Esophagus (tissue), 2 donors: ENCODE data around the gene CEACAM20. TPM values are rescaled to one million over a fixed set of nuclear protein-coding genes. Genes with fewer than 3 reads are reported as not detected.

Experiments used
- H3K27ac ChIP-seq, 2 donors: one replicate each; pipeline ENCODE4 v1.5.1; 2013; ENCODE audit warnings: low read depth in 2 of 2, mild to moderate bottlenecking in 2 of 2, inconsistent platforms in 1 of 2, low read length in 1 of 2, moderate library complexity in 1 of 2
- H3K27me3 ChIP-seq, 2 donors: one replicate each; pipeline ENCODE4 v1.6.1; 2013; ENCODE audit warnings: low read length in 2 of 2, control low read depth in 1 of 2, mild to moderate bottlenecking in 1 of 2; ENCODE audit not compliant: insufficient read depth in 2 of 2, control insufficient read depth in 1 of 2
- H3K36me3 ChIP-seq, 2 donors: one replicate each; pipeline ENCODE4 v1.6.1; 2013; ENCODE audit warnings: low read length in 1 of 2; ENCODE audit not compliant: control insufficient read depth in 2 of 2, insufficient read depth in 2 of 2
- H3K4me1 ChIP-seq, 2 donors: one replicate each; pipeline ENCODE4 v1.6.1; 2013; ENCODE audit warnings: low read length in 1 of 2; ENCODE audit not compliant: control insufficient read depth in 2 of 2, insufficient read depth in 2 of 2
- H3K4me3 ChIP-seq, 2 donors: one replicate each; pipeline ENCODE4 v1.5.1; 2013; ENCODE audit warnings: low read length in 2 of 2, mild to moderate bottlenecking in 2 of 2, low read depth in 1 of 2, moderate library complexity in 1 of 2
- H3K9me3 ChIP-seq, 2 donors: one replicate each; pipeline ENCODE4 v1.6.1; 2013; ENCODE audit warnings: mild to moderate bottlenecking in 2 of 2, low read depth in 1 of 2, low read length in 1 of 2, moderate library complexity in 1 of 2; ENCODE audit not compliant: control insufficient read depth in 2 of 2, insufficient read depth in 1 of 2
- WGBS, 2 donors: extraction: QIAGEN DNeasy Blood & Tissue Kit; methylation state at CpG; one replicate each; pipeline ENCODE4 v1.1.7; 2013; 5-methylcytosine and 5-hydroxymethylcytosine counted together
- polyA plus RNA-seq, 2 donors: library from polyadenylated mRNA; stranded (reverse); fragments of 200-250 nt; gene quantifications; one replicate each; pipeline ENCODE4 v1.2.3, GENCODE V29; 2013
- donor health status: healthy with polysubstance abuse.
- donor health status: Bipolar disorder and iron deficiency.

The CEACAM20 gene
- not detected for polyA plus RNA-seq

DNA sequence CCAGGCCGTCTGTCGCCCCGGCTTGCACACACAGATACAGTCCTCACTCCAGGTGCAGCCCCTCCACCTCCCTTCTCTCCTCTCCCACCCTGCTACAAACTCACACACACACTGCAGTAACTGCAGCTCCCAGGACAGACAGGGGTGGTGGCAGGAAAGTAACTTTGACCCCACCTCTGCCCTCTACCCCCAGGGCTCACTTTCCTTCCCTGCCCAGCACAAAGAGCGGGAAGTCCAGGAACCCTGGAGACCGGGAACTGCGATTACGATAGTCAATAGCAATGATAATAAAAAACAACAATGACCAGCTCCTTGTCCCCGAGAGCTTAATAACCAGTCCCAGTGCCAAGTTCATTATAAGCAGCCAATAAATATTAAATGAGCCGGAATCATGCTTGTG lies at the start of gene CEACAM20:
CEACAM20 (minus strand) TSS at position 140 of the 400 bp plus-strand sequence. CDS start 166 bp downstream, outside the sequence.
- H3K27me3 ChIP-seq, result no peaks in the 10 kb centered on the region
- H3K9me3 ChIP-seq, result peaks cover 0 to 2% of the 10 kb centered on the region in 2 donors
- 56 to 71% methylated on average over 9 of the region's 9 CpGs for WGBS, 2 donors
- H3K4me1 ChIP-seq, result no peaks in the 10 kb centered on the region
- no peak within 1 kb of the TSS for H3K4me3 ChIP-seq
- no peaks in the 10 kb centered on the region for H3K36me3 ChIP-seq
- H3K27ac ChIP-seq, result no peak within 1 kb of the TSS

- H3K4me1 ChIP-seq, result no peaks in the 10 kb centered on the region
- H3K36me3 ChIP-seq, result no peaks in the 10 kb centered on the region
- H3K4me3 ChIP-seq, result no peak overlapping the region
- WGBS, 2 donors, result 53 to 54% methylated on average over 1 of the region's 1 CpG
- no peaks in the 10 kb centered on the region for H3K27me3 ChIP-seq
- peaks cover 0 to 2% of the 10 kb centered on the region in 2 donors for H3K9me3 ChIP-seq
- no peak overlapping the region for H3K27ac ChIP-seq
Observed at GRCh38 chr19:44577566-44577874, 48.0 kb upstream of the CEACAM20 start.

DNA sequence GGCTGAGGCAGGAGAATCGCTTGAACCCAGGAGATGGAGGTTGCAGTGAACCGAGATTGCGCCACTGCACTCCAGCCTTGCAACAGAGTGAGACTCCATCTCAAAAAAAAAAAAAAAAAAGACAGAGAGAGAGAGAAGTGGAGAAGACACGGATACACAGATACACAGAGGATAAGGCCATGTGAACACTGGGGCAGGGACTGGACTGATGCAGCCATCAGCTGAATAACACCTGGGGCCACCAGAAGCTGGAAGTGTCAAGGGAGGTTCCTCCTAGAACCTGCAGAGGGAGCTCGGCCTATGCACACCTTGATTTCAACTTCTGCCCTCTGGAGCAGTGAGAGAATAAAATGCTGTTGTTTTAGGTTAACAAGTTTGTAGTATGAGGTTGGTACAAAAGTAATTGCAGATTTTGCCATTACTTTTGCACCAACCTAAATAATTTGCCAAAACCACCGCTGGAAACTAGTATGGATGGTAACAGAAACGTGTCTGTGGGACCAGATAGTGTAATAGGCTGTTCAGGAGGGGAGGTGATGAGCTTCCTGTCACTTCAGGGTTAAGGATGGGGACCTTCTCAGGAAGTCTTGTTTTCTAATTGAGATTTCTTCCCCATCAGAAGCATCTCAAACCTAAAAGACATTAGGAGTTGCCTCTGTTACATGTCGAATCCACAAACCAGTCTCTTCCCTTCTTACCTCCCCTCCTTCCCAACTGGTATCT lies 47.5 kb upstream of the CEACAM20 start:
- Histone ChIP-seq H3K27me3 (no peaks in the 10 kb centered on the region), H3K9me3 (peaks cover 0 to 2% of the 10 kb centered on the region in 2 donors), H3K4me1 (no peaks in the 10 kb centered on the region), H3K36me3 (no peaks in the 10 kb centered on the region), H3K4me3 (no peak overlapping the region), H3K27ac (no peak overlapping the region)
- WGBS, 2 donors, result 61 to 63% methylated on average over 8 of the region's 8 CpGs

DNA sequence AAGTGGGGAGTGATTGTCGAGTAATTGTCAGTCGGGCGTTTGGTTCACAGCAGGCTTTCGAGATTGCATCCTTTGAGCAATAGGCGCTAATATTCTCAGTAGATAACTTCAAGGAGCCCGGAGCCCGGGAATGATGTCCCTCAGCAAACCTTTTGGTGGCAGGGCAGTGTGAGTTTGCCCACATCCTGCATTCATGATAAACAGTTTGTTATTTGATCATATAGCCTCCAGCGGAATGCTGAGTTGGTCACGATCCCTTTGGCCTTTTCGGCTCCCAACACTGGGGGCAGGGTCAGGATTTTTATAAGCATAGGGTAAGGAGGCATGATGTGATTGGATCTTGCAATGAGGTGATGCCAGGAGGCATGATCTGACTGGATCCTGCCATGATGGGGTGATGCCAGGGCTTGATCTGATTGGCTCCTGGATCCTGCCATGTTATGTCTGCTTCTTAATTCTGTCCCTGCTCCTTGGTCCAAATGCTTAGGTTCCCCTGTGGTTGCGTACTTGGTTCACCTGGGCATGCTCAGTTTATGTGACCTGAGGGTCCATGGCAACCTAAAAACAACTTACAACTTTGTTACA lies 45.7 kb upstream of the CEACAM20 start:
- no peaks in the 10 kb centered on the region for H3K27me3 ChIP-seq
- 79 to 85% methylated on average over 11 of the region's 11 CpGs for WGBS, 2 donors

DNA sequence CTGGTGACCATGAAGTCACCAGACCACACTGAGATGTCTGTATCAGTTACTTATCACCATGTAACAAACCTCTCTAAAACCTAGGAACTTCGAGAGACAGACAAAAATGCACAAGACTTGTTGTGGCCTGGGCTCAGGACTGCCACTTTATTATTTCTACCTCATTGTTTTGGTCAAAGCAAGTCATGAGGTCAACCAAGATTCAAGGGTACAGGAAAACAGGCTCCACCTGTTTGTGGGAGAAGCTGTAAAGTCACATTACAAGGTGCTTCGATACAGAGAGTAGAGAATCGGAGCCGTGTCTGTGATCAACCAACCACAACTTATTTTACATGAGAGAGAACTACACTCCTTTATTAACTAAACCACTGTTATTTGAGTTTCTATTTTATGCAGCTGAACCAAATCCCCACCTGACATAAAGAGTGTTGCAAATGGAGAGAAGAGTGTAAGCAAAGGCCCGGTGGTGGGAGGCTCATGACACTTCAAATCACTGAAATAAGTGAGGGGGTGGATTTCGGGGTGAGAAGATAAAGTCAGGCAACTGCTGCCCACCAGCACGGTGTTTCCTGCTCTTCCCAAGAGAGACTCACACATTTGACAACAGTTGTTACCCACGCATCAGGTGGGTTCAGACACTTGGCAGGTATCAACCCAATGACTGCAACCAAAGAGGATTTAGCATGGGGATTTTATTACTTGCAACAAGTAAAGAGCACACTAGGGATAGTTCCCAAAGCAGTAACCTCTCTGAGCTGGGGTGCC lies 44.9 kb upstream of the CEACAM20 start:
- H3K36me3 ChIP-seq, result no peaks in the 10 kb centered on the region
- H3K4me3 ChIP-seq, result no peak overlapping the region
- no peaks in the 10 kb centered on the region for H3K9me3 ChIP-seq
- H3K4me1 ChIP-seq, result no peaks in the 10 kb centered on the region
- WGBS, 2 donors, result 73 to 80% methylated on average over 8 of the region's 8 CpGs
- no peak overlapping the region for H3K27ac ChIP-seq
- no peaks in the 10 kb centered on the region for H3K27me3 ChIP-seq

More for the DNA sequence above, 45.7 kb upstream of the CEACAM20 start:
- H3K4me1 ChIP-seq, result no peaks in the 10 kb centered on the region
- no peak overlapping the region for H3K27ac ChIP-seq
- no peaks in the 10 kb centered on the region for H3K36me3 ChIP-seq
- no peak overlapping the region for H3K4me3 ChIP-seq
- no peaks in the 10 kb centered on the region for H3K9me3 ChIP-seq

DNA sequence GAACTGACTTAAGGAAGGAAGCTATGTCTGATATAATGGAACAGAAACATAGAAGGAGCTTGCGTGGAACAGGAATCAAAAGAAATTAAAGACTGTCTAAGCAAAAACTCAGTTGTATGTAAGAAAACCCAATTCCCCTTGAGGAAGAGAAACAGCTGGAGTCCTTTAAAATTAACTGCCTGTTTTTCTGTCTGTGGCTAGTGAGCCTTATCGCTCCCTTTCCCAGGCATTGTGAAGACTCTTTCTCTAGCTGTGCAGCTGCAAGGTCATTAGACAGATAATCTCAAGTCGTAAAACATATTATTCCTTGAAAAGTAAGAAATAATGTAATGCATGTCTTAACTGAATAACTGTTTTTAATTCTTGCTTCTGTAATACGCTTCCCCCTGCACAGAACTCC lies 44.2 kb upstream of the CEACAM20 start:
- Histone ChIP-seq H3K27ac (no peak overlapping the region), H3K36me3 (no peaks in the 10 kb centered on the region), H3K27me3 (no peaks in the 10 kb centered on the region), H3K4me3 (no peak overlapping the region), H3K4me1 (no peaks in the 10 kb centered on the region), H3K9me3 (no peaks in the 10 kb centered on the region)
- whole genome bisulfite sequencing, 2 donors, result 67 to 68% methylated on average over 4 of the region's 4 CpGs

DNA sequence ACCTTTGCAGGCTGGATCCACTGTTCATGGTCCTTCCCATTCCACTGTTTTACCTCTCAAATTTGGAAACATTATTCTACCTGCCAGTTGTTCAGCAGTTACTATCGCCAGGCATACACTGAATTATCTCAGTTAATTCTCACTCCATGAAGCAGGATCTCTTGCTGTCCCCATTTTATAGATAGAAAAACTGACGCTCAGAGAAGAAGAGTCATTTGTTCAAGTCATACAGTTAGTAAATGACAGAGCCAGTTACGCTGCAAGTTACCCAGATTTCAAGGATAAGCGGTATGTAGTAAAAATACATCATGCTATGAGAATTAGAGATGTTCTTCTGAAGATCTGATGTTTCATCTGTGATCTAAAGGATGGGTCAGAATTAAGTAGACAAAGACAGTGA lies 43.7 kb upstream of the CEACAM20 start:
- no peaks in the 10 kb centered on the region for H3K36me3 ChIP-seq
- no peaks in the 10 kb centered on the region for H3K27me3 ChIP-seq
- H3K4me1 ChIP-seq, result no peaks in the 10 kb centered on the region
- 88 to 92% methylated on average over 4 of the region's 4 CpGs for WGBS, 2 donors
- H3K9me3 ChIP-seq, result no peaks in the 10 kb centered on the region
- no peak overlapping the region for H3K4me3 ChIP-seq
- no peak overlapping the region for H3K27ac ChIP-seq

GRCh38 chr19:44572581-44572900 lies 43.1 kb upstream of the CEACAM20 start:
- Histone ChIP-seq H3K27me3 (no peaks in the 10 kb centered on the region), H3K36me3 (no peaks in the 10 kb centered on the region), H3K27ac (no peak overlapping the region), H3K4me3 (no peak overlapping the region), H3K9me3 (no peaks in the 10 kb centered on the region), H3K4me1 (no peaks in the 10 kb centered on the region)
- 57 to 65% methylated on average over 4 of the region's 4 CpGs for WGBS, 2 donors

GRCh38 chr19:44571830-44572580 lies 42.5 kb upstream of the CEACAM20 start:
- Histone ChIP-seq H3K27ac (no peak overlapping the region), H3K36me3 (no peaks in the 10 kb centered on the region), H3K4me3 (no peak overlapping the region), H3K27me3 (no peaks in the 10 kb centered on the region), H3K4me1 (no peaks in the 10 kb centered on the region), H3K9me3 (no peaks in the 10 kb centered on the region)
- 77 to 83% methylated on average over 5 of the region's 5 CpGs for WGBS, 2 donors
